Measurements from ENCODE around the gene RMDN3. TPM values are rescaled to one million over a fixed set of nuclear protein-coding genes. Genes with fewer than 3 reads are reported as not detected.

Gene RMDN3
- total RNA-seq, 1 donor from 2014 or later, result 20.6 TPM

DNA sequence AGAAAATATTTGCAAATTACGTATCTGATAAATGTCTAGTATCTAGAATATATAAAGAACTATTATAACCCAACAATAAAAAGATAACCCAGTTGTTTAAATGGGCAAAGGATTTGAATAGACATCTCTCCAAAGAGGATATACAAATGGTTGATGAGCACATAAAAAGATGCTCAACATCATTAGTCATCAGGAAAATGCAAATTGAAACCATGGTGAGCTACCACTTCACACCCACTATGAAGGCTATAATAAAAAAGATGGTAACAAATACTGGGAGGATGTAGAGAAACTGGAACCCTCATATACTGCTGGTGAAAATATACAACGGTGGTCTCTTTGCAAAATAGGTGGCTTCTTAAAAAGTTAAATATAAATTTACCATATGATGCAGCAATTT lies 32.1 kb downstream of the RMDN3 start:
- DNase-seq (ENCODE audit: low read depth), result no peak
- no peak overlapping the region for H3K4me3 ChIP-seq (ENCODE audit: low read depth, low read length)
- no peak for TF ChIP-seq CTCF (conservative IDR thresholded peaks at IDR 0.05; ENCODE audit: low read depth, low read length)

DNA sequence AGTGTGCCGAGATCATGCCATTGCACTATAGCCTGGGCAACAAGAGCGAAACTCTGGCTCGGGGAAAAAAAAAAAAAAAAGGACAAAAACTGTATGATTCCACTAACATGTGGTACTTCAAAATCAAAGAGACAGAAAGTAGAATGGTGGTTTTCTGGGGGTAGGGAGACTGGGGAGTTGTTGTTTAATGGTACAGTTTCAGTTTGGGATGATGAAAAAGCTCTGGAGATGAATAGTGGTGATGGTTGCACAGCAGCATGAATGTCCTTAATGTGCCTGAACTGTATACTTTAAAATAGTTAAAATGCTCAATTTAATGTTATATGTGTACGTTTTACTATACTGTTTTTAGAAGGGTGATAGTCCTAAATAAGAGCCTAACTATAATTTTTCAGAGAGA lies 32.7 kb downstream of the RMDN3 start:
- TF ChIP-seq CTCF (conservative IDR thresholded peaks at IDR 0.05; ENCODE audit: low read depth, low read length), result no peak
- no peak overlapping the region for H3K4me3 ChIP-seq (ENCODE audit: low read depth, low read length)
- DNase-seq (ENCODE audit: low read depth), result no peak

DNA sequence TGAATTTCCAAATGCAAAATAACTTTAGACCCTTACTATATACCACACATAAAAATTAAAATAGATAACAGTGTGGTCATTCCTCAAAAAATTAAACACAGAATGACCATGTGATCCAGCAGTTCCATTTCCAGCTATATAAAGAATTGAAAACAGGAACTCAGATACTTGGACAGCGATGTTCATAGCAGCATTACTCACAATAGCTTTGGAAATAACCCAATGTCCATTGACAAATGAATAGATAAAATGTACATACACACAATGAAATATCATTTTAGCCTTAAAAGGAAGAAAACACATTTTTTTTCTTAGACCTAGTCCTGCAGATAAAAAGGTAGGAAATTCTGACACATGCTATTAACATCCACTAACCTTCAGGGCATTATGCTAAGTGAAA lies 33.4 kb downstream of the RMDN3 start:
- no peak for DNase-seq (ENCODE audit: low read depth)
- TF ChIP-seq CTCF (conservative IDR thresholded peaks at IDR 0.05; ENCODE audit: low read depth, low read length), result no peak
- no peak overlapping the region for H3K4me3 ChIP-seq (ENCODE audit: low read depth, low read length)

GRCh38 chr15:40716165-40716564 lies 38.9 kb downstream of the RMDN3 start:
- no peak for TF ChIP-seq CTCF (conservative IDR thresholded peaks at IDR 0.05; ENCODE audit: low read depth, low read length)
- no peak overlapping the region for H3K4me3 ChIP-seq (ENCODE audit: low read depth, low read length)
- DNase-seq (ENCODE audit: low read depth), result no peak

GRCh38 chr15:40714144-40714543 lies 40.9 kb downstream of the RMDN3 start:
- no peak for DNase-seq (ENCODE audit: low read depth)
- TF ChIP-seq CTCF (conservative IDR thresholded peaks at IDR 0.05; ENCODE audit: low read depth, low read length), result no peak
- H3K4me3 ChIP-seq (ENCODE audit: low read depth, low read length), result no peak overlapping the region

DNA sequence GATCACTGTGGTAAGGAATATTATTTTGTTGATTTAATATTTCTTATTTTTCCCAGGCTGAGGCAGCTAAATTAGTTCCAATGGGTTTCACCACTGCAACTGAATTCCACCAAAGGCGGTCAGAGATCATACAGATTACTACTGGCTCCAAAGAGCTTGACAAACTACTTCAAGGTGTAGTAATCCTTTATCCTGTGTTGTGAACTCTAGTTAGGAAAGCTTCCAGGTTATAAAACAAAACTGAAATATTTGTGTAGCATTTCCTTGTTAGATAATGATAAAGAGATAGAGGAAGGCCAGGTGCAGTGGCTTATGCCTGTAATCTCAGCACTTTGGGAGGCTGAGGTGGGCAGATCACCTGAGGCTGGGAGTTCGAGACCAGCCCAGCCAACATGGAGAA lies 48.9 kb downstream of the RMDN3 start:
- H3K4me3 ChIP-seq (ENCODE audit: low read depth, low read length), result no peak overlapping the region
- TF ChIP-seq CTCF (conservative IDR thresholded peaks at IDR 0.05; ENCODE audit: low read depth, low read length), result no peak
- no peak for DNase-seq (ENCODE audit: low read depth)

DNA sequence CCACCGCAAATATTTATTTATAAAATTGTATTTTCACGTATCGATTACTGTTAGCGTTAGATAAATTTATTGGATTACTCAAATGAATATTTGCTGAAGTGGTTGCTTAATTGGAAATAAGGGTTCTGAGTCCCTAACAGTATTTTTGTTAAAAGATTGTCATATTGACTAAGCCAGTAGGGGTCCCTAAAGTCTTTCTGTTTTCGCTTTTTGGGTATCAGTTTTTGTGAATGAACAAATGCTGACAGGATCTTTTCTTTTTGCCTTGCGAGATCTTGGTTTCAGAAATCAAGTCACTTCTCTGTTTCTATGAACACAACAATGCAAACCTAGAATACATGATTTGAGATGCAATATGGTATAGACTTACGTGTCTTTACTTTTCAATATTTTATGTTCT lies 53.0 kb downstream of the RMDN3 start:
- peak; percentile 35 for TF ChIP-seq CTCF (conservative IDR thresholded peaks at IDR 0.05; ENCODE audit: low read depth, low read length)
- DNase-seq (ENCODE audit: low read depth), result no peak
- H3K4me3 ChIP-seq (ENCODE audit: low read depth, low read length), result no peak overlapping the region

All from epithelial cell of proximal tubule (primary cell).